ENCODE results near the gene TYSND1.

GRCh38 chr10:70186571-70186970, 40.1 kb upstream of the TYSND1 start:
- TF ChIP-seq CTCF (IDR thresholded peaks at IDR 0.05) (no peak), POLR2A (IDR thresholded peaks at IDR 0.05) (no peak)

All from body of pancreas (tissue), 4 donors.